HEK293T (cell line): Measurements from ENCODE around the gene NAP1L4.

Experiments used
- ARNT ChIP-seq: fragments of 450-650 bp; IDR thresholded peaks from 2 replicates; pipeline ENCODE4 v1.6.1; 2017; ENCODE audit warnings: mild to moderate bottlenecking
- FOXM1 ChIP-seq: fragments of 450-650 bp; IDR thresholded peaks from 2 replicates; pipeline ENCODE4 v1.6.1; 2017; ENCODE audit warnings: mild to moderate bottlenecking, borderline replicate concordance
- HDGF ChIP-seq: fragments of 450-650 bp; IDR thresholded peaks from 2 replicates; pipeline ENCODE4 v1.6.1; 2017; ENCODE audit warnings: antibody characterized with exemption, borderline replicate concordance
- NFRKB ChIP-seq: fragments of 450-650 bp; IDR thresholded peaks from 2 replicates; pipeline ENCODE4 v1.6.1; 2016; ENCODE audit warnings: mild to moderate bottlenecking, moderate library complexity
- SP1 ChIP-seq: fragments of 450-650 bp; IDR thresholded peaks from 2 replicates; pipeline ENCODE4 v1.6.1; 2017
- SUZ12 ChIP-seq: fragments of 450-650 bp; IDR thresholded peaks from 2 replicates; pipeline ENCODE4 v1.6.1; 2016; ENCODE audit warnings: mild to moderate bottlenecking
- TARDBP ChIP-seq: fragments of 450-650 bp; IDR thresholded peaks from 2 replicates; pipeline ENCODE4 v1.6.1; 2016

- no peak for TF ChIP-seq NFRKB
- no peak for TF ChIP-seq HDGF
- TF ChIP-seq SUZ12, result no peak
- TF ChIP-seq ARNT, result no peak
- no peak for TF ChIP-seq TARDBP
- no peak for TF ChIP-seq SP1
- TF ChIP-seq FOXM1, result no peak
These were observed 17.4 kb upstream of the NAP1L4 start for GRCh38 chr11:3009481-3009880.
